ENCODE data around the gene CD276.
"Not testable (repeated sequence)": the region's sequence is repeated elsewhere in the genome, so short reads cannot be mapped to it uniquely, and the experiment has no call there.

CD276 gene

GRCh38 chr15:73683777-73684580 is at the start of gene CD276:
CD276 (plus strand) TSS chr15:73684383; CDS start chr15:73699640, 15,257 bp downstream.
- peak; percentile 51 for DNase-seq (ENCODE audit: low spot score)

GRCh38 chr15:73637527-73637926 is 46.7 kb upstream of the CD276 start:
- DNase-seq (ENCODE audit: low spot score): no peak

GRCh38 chr15:73639464-73639863 is 44.7 kb upstream of the CD276 start:
- not testable (repeated sequence) for DNase-seq (ENCODE audit: low spot score)

GRCh38 chr15:73647259-73648013 is 36.7 kb upstream of the CD276 start:
- no peak for DNase-seq (ENCODE audit: low spot score)

- DNase-seq (ENCODE audit: low spot score): no peak
These were observed 36.2 kb upstream of the CD276 start for GRCh38 chr15:73648014-73648295.

GRCh38 chr15:73650416-73651126 is 33.6 kb upstream of the CD276 start:
- no peak for DNase-seq (ENCODE audit: low spot score)

- no peak for DNase-seq (ENCODE audit: low spot score)
These were observed 29.5 kb upstream of the CD276 start for GRCh38 chr15:73654659-73655058.

- DNase-seq (ENCODE audit: low spot score): no peak
These were observed 28.5 kb upstream of the CD276 start for GRCh38 chr15:73655724-73656123.

GRCh38 chr15:73658645-73659044 is 25.5 kb upstream of the CD276 start:
- DNase-seq (ENCODE audit: low spot score): no peak

GRCh38 chr15:73660455-73660854 is 23.7 kb upstream of the CD276 start:
- no peak for DNase-seq (ENCODE audit: low spot score)

- DNase-seq (ENCODE audit: low spot score): no peak
These were observed 9.6 kb upstream of the CD276 start for GRCh38 chr15:73674587-73674986.

- no peak for DNase-seq (ENCODE audit: low spot score)
These were observed 7.0 kb upstream of the CD276 start for GRCh38 chr15:73677146-73677607.

GRCh38 chr15:73677733-73678132 is 6.5 kb upstream of the CD276 start:
- no peak for DNase-seq (ENCODE audit: low spot score)

GRCh38 chr15:73678498-73678897 is 5.7 kb upstream of the CD276 start:
- no peak for DNase-seq (ENCODE audit: low spot score)

- DNase-seq (ENCODE audit: low spot score): no peak
These were observed 5.0 kb upstream of the CD276 start for GRCh38 chr15:73679180-73679579.

GRCh38 chr15:73679964-73680363 is 4.2 kb upstream of the CD276 start:
- no peak for DNase-seq (ENCODE audit: low spot score)

GRCh38 chr15:73680549-73680948 is 3.6 kb upstream of the CD276 start:
- no peak for DNase-seq (ENCODE audit: low spot score)

GRCh38 chr15:73681063-73681462 is 3.1 kb upstream of the CD276 start:
- DNase-seq (ENCODE audit: low spot score): no peak

- DNase-seq (ENCODE audit: low spot score): no peak
These were observed 2.2 kb upstream of the CD276 start for GRCh38 chr15:73681856-73682599.

- DNase-seq (ENCODE audit: low spot score): no peak
These were observed 1.5 kb upstream of the CD276 start for GRCh38 chr15:73682600-73683090.

- no peak for DNase-seq (ENCODE audit: low spot score)
These were observed 866 bp upstream of the CD276 start for GRCh38 chr15:73683257-73683776.
